GM21737 (cell line): ENCODE measurements around the gene DNAJC7.
"Not testable (repeated sequence)": the region's sequence is repeated elsewhere in the genome, so short reads cannot be mapped to it uniquely, and the experiment has no call there.

Experiments used
- ATAC-seq: cut with Tn5 transposase; IDR thresholded peaks from one replicate; pipeline ENCODE4 v1.9.1; 2021; ENCODE audit warnings: mild to moderate bottlenecking, moderate library complexity; ENCODE audit not compliant: unreplicated experiment

Gene DNAJC7

DNA sequence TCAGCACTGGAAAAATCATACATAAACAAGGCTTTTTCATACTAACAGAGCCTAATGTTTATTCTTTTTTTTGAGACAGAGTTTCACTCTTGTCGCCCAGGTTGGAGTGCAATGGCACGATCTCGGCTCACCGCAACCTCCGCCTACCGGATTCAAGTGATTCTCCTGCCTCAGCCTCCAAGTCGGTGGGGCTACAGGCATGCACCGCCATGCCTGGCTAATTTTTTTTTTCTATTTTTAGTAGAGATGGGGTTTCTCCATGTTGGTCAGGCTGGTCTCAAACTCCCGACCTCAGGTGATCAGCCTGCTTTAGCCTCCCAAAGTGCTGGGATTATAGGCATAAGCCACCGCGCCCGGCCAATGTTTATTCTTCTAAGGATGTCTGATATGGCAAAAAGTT, 3.5 kb downstream of the DNAJC7 start:
- ATAC-seq = not testable (repeated sequence)

DNA sequence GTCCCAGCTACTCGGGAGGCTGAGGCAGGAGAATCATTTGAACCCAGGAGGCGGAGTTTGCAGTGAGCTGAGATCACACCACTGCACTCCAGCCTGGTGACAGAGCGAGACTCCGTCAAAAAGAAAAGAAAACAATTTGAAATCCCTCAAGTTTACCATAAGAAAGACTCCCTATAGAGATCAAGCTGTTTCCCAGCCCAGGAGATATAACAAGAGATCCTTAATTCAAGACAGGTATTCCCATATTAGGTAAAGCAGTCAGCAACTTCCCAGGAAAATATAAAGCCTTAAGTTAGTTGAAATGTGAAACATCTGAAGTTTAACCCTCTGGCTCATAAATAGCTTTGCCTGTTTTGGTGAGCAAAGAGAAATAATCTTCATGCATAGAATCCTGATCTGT, 4.9 kb downstream of the DNAJC7 start:
- ATAC-seq = not testable (repeated sequence)

DNA sequence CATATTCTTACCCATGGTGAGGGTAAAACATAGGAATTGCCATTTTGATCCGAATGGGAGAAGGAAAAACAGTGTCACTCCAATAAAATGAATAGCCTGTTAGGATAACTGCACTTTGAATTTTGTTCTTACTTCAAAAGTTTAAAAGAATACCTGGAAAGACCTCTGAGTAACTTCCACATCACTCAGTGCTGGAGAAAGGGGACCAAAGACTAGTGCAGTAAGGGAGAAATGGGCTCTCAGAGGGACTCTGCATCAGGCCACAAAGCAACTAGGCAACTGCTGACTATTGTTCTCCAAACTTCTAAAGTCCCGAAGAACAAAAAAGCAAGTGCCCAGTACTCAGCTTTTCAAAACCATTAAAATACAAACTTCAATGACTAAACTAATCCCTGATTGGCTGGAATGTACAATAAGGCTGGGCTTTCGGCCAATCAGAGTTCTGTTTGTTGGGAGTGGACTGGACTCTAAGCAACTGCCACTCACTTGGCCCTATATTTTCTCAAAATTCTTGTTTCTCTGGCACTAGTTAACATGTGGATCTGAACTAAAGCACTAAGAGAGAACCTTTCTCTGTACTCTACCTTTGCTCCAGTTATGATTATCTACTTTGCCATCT, 6.2 kb downstream of the DNAJC7 start:
- no peak for ATAC-seq

DNA sequence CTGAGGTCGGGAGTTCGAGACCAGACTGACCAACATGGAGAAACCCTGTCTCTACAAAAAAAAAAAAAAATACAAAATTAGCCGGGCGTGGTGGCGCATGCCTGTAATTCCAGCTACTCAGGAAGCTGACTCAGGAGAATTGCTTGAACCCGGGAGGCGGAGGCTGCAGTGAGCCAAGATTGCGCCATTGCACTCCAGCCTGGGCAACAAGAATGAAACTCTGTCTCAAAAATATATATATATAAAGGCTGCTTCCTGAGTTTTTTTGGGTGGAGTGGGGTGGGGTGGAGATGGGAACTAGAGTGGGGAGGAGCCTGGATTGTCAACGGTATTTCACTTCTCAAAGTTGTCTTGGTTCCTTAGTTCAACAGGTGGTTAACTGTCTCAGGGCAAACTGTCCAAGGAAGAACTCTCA, 7.0 kb downstream of the DNAJC7 start:
- not testable (repeated sequence) for ATAC-seq

DNA sequence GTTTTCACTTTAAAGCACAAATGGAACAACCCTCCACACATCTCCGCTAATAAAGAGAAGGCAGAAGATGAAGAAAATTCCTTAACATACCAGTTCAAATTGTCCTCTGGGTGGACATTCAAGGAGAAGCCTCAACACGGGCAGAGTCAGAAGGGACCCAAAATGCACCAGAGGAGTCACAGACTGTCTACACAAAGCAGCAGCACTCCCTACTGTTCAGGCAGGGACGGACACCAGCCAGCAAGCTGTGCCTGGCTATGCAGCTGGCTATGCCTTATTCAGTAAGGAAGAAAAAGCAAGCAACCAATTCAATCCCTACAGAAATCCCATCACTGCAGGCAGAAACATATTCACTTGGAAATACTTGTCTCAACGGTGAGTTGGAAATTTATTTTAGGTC, 8.1 kb downstream of the DNAJC7 start:
- ATAC-seq = no peak

DNA sequence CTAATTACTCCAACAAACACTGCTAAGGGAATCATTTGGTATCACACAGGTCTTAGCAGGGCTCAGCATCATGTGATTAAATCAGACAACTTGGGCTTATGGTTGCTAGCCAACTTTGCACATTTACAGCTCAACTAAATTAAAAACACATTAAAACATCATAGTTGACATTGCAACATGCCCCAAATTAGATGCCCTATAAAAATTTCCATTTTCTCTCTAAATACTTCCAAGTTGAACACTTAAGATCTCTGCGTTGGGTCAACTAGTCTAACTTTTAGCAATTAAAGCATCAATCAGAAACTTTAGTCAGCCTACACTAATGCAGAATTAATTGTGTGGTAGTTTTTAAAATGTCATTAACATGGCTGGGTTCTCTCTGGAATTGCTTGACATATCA, 12.1 kb downstream of the DNAJC7 start:
- ATAC-seq = no peak

DNA sequence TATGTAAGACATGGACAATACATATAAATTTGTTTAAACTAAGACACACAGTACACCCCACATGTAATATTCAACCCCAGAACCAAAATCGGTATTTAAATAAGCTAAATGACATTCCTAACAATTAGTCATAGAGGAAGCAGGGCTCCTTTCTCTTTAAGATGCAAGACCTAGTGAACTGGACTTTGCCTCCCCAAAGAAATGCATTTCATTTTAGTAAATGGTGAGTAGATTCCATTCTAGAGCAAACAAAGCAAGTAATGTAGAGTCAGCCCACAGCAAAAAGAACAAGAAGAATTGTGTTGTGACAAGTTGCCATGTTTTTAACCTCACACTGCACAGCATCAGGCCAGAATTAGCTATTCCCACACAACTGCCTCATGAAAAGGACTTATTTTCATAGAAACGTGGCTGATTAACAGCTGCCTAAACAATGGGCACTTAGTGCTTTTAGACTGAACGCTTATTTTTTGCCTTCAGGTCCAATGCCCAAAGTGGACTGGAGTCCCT, 14.4 kb downstream of the DNAJC7 start:
- no peak for ATAC-seq

DNA sequence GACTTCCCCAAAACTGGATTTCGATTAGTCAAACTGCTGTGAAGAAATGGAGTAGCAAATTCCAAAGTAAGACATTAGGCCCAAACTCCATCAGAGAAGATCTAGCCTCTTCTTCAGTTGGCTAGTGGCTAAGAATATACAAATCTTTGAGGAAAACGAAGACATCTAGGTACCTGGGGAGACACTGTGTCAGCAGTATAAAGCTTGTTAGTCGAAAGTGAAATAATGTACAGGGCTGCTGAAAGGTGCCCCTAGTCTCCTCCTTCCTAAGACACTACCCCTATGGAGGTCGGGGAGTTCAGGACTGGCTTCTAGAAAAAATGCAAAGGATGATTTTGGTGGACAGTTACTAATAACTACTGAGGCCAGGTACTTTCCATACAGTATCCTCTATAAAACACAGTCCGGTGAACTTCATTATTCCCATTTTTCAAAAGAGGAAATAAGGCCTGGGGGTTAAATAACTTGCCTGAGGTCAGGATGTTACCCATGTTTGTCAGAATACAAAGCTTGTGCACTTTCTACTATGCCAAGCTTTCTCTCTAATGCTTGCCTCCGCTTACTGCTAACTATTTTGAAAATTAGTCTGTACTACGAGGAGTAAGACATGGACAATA, 15.0 kb downstream of the DNAJC7 start:
- no peak for ATAC-seq

DNA sequence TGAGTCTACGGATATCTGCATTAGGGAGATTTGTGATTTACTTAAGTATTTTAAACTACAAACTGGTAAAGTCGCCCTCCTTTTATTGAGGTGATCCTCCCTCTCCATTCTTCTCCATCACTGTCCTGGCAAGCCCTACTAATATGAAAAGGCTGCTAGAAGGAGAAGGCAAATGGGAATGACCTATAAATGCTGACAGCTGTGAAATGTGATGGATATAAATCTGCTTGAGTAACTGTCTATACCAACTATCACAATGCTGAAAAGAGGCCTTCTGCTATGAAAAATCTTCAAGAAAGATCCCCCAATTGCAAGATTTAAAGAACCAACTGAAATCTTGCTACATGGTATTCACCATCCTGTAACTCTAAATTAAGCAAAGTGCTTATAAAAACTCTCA, 15.5 kb downstream of the DNAJC7 start:
- no peak for ATAC-seq

DNA sequence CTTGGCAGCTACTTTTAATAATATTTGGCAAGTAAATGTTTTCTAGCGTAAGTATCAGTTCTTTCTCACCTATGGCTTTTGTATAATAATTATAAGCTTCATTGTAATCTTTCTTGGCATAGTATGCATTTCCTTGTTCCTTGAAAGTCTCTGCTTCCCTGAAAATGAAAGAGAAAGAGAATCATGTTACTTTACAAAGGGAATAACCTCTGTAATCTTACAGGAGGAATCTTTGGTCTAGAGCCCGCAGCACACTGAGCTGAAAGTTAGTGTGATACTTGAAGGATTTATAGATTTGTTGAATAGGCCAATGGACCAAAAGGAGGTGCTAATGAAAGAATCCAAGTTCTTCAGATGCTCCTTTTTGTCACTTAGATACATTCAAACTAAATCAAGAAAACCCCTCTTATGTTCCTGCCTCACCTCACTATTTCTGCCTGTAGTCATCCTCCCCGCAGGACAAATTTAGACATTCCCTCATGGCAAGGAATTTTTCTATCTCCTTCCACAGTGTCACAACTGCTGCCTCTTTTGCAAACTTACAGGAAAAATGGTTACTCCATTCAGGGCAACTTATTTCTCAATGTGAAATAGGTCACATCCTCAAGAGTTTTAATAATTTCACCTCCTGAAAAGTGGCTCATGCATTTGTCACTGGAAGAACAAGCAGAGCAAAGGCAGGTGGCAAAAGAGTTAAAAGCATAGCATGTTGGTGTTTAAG, 16.7 kb downstream of the DNAJC7 start:
- ATAC-seq = no peak

DNA sequence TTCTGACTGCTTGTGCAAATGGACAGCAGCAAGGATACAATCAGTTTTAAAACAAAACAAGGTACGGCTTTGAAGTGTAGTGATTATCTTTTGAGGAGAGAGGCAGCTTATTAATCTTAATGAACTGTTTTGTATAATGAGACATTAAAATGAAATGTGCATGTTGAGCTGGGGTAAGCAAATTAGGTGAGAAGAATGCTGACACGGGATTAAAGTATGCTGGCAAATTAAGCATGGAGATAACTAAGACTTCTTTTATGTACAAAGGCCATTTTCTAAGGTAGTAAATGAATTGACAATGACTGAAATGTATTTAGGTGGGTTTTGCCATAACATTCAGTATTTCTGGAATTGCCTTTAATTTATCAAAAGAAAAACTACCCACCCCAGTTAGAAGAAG, 18.7 kb downstream of the DNAJC7 start:
- no peak for ATAC-seq

DNA sequence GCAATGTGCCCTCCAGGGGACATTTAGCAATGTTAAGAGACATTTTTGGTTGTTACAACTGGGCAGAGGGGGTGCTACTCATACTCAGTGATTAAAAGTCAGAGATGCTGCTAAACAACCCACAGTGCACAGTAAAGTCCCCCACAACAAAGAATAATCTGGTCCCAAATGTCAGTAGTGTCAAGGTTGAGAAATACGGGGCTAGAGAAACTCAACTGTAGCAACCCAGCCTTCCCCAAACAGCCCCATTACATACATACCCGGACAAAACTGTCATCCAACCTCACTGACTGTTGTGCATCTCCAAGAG, 20.4 kb downstream of the DNAJC7 start:
- no peak for ATAC-seq

DNA sequence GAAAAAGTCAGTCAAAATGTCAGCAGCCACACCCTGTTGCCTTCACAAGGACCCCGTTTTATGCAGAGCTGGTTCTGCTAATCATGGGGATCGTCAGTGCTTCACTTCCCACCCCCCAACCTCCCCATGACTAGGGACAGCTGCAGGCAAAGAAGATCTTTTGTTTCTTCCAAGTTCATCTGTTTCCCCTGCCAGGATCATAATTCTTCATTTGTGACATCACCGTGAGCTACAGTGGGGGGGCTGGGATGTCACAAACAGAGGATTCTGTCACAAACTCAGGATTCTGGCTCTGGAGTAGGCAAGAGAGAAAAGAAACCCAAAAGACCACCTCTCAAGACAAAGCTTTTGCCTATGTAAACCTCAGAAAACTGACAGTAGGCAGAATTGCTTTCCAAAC, 24.7 kb downstream of the DNAJC7 start:
- no peak for ATAC-seq

DNA sequence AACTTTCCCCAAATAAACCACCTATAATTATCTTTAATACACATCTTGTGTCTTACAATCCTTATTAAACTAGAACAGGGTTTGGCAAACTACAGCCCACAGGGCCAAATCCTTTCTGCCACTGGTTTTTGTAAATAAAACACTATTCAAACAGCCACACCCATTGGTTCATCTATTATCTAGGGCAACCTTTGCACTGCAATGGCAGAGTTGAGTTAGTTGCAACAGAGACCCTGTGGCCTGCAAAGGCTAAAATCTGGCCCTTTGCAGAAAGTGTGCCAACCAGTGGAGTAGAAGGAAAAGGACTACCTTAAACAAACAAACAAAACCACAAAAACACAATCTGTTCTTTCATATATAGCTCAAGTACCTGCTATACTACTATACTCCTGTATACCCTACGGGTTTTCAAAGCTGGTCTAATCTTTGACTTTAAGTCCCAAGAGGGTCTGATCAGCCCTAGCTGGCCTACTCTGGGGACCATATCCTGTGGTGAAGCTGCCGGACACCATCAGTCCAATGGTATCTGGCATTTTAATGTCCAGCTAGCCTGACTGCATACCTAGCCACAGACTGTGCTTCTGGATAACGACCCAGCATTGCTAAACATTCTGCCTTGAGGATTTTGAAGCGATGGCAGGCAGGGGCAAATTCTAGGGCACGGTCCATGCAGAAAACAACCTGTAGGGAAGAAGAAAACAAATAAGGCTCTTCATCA, 27.4 kb downstream of the DNAJC7 start:
- no peak for ATAC-seq

DNA sequence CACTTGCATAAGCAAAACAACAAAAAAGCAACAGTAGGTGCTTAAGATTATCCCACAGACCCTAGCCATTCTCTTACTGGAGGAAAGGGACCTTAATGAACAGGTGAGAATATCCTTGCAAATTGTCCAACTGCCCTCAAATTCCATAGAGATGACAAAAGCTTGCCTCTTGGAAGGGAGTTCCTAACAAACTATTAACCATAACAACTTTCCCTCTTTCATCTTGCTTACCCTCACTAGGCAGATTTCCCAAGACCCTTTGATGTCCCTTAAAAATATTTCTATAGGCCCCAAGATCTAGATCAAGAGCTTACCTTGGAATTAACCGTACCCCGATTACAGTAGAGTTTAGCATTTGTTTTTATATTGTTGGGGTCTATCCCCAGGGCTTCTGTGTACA, 28.8 kb downstream of the DNAJC7 start:
- no peak for ATAC-seq

DNA sequence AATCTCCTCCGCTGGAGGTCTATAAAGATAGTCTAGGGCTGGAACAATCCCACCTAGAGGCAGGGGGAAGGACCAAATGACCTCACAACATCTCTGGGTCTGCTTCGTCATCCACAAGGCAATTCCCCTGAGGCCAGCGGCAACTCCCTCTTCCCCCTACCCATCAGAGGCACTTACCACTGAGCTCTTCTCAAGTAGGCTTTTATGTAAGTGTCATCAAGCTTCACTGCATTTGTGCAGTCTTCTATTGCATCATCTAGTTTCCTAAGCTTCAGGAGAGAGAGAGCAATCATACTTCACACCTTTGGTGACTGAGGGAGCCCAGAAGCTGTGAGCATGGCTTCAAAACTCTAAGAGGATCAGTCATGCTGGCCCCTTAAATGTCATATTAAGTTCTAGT, 29.6 kb downstream of the DNAJC7 start:
- no peak for ATAC-seq

DNA sequence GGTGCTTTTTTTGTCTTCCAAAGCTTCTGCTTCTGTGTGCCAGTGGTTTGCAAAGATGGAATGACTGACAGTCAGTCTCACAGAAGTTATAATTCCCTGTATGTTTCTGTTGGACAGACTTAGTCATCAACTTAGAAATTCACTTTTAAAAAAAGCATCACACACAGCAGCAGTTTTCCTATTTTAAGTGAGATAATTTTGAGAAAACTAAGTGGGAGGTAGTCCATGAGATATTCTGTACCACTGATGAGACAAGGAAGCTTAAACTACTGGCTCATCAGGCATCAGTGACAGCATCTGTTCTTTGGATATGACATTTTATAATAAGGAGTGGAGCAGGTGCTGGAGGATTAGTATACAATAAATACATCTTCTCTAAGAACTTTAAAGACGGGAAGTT, 30.6 kb downstream of the DNAJC7 start:
- ATAC-seq = no peak

DNA sequence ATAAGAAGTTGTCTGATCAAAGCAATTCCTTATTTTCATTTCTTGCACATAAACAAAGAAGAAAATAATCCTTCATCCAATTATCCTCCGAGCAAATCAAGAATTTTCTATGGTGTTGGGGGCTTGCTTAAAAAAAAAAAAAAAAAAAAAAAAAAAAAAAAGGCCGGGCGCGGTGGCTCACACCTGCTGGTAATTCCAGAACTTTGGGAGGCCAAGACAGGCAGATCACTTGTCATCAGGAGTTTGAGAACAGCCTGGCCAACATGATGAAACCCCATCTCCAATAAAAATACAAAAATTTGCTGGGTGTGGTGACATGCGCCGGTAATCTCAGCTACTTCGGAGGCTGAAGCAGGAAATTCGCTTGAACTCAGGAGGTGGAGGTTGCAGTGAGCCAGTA, 31.3 kb downstream of the DNAJC7 start:
- no peak for ATAC-seq

DNA sequence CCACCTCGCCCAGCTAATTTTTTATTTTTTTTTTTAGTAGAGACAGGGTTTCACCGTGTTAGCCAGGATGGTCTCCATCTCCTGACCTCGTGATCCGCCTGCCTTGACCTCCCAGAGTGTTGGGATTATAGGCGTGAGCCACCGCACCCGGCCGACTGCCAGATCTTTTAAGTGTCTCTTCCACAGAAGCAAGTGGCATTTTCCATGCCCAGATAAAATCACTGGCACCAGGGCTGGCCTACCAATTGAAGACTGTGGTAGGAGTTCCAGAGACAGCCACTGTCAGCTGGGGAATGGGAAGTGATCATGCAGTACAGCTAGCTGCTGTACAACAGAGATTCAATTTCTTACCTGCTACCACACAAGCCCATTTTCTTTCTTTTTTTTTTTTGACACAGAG, 32.8 kb downstream of the DNAJC7 start:
- no peak for ATAC-seq

DNA sequence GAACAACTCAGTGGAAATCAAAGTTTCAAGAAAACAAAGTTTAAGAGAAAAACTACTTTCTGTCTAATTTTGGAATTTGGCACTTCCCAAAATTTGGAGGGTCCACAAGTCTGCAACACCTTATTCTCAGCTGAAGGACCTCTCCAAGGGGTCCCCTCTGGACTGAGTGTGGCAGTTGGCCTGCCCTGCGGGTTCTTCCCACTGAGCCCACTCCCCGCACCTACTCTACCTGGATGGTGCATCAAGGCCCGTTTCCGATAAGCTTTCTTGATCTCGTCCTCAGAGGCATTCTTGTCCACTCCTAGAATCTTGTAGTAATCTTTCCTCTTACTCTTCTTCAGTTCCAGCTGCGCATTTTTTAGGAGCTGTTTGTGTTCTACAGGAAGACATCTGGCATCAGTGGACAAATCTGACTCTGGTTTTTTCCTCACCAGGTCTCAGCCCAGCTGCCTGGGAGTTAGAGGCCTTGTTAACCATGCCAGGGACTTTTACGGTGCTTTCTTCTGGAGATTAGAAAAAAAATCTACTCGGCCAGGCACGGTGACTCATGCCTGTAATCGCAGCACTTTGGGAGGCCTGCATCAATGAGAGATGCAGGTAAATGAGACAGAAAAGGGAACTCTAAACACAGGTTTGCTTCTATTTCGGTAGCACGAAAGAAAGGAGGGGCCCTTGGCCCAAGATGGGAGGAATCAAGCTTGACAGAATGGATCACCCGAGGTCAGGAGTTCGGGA, 35.0 kb downstream of the DNAJC7 start:
- no peak for ATAC-seq

DNA sequence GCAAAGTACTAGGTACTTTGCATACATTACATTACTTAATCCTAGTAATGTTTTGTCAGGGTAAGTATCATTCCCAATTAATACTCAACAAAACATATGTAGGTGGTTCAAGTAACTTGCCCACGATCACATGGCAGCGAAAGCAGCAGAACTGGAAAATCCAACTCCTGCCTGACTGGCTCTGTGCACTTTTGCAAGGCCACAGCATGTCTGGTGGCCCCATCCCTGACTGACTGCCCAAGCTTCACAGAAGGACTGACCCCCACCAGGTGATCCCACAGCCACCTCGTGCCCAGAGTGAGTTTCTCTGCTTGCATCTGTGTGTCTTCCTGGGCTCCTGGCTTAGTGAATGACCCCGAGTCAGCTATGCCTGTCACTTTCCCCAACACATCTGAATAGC, 39.2 kb downstream of the DNAJC7 start:
- ATAC-seq = no peak
